NOMO-1 treated with DMSO at 0.1 percent for 48 hours (cell line): Measurements from ENCODE around the gene ZNF579.
"Not testable (repeated sequence)": the region's sequence is repeated elsewhere in the genome, so short reads cannot be mapped to it uniquely, and the experiment has no call there.

Source experiments
- DNase-seq: peaks from one replicate; lab custom pipeline; 2025; ENCODE audit not compliant: unreplicated experiment; lab: John Stamatoyannopoulos, UW

ZNF579 gene

DNA sequence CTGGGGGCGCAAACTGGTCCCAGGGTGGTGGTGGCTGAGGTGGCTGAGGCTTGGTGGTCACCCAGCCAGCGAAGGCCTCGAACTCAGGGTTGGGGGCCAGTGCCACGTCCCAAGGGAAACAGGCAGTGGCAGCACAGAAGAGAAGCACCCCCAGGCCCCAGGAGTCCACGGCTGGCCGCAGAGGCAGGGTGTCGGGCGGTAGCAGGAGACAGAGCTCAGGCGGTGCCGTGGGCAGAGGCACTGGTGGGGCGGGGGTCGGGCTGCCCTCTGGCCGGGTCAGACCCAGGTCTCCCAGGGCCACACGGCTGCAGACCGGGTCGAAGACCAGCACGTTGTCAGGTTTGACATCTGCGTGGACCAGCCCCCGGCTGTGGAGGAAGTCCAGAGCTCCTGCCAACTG lies 39.6 kb downstream of the ZNF579 start:
- DNase-seq = no peak

DNA sequence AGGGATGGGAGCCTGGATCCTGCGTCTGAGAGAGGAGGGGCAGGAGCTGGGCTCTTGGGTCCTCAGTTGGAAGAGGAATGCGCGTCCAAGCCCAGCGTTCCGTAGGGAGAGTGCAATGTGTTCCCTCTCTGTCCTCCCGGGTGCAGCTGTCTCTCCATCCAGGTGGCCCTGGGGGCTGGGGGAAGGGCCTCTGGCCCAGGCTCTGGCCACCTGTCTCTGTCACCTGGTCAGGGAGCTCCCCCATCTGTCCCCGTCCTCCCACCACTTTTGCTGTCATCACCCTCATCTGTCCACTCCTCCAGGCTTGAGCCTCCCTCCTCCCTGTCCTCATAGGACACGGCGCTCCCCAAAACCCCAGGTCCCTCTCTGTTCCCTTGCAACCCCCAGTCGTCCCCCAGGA lies 40.0 kb downstream of the ZNF579 start:
- no peak for DNase-seq

DNA sequence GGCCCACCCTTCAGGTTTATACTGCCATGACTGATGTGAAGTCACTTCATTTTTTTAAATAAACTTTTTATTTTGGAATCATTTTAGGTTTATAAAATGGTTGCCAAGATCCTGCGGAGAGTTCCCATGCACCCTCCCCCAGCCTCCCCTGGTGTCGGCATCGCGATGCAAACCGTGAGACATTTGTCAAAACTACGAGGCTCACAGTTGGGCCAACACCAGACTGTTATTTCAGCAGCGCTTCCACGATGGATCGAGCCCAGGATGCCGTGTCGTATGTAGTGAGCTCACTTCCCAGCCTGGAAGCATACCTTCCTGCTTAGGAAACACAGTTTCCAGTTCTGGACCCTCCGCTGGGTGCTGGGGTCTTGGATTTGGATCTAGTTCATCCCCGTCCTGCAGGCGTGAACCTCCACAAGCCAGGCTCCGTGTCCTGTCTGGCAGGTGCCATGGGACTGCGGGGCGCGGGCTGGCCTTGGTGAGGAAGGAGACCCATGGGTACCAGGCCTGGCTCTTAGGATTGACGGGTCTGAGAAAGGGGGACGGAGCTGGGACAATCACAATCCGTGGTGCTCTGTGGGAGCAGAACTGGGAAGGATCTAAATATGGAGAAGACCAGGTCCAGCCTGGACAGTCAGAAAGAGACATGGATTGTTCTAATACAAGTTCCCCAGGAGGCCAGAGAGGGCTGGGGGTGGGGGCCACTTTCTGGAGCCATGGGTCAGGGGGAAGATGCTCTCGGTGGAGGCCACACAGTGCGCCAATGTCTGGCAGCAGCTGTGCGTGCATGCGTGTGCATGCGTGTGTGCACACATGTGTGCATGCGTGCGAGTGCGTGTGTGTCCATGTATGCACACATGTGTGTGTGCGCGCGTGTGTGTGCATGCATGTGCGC lies 41.3 kb downstream of the ZNF579 start:
- no peak for DNase-seq

- no peak for DNase-seq
Observed at GRCh38 chr19:55538132-55538531, 42.5 kb downstream of the ZNF579 start.

- no peak for DNase-seq
Observed at GRCh38 chr19:55537741-55538111, 42.9 kb downstream of the ZNF579 start.

DNA sequence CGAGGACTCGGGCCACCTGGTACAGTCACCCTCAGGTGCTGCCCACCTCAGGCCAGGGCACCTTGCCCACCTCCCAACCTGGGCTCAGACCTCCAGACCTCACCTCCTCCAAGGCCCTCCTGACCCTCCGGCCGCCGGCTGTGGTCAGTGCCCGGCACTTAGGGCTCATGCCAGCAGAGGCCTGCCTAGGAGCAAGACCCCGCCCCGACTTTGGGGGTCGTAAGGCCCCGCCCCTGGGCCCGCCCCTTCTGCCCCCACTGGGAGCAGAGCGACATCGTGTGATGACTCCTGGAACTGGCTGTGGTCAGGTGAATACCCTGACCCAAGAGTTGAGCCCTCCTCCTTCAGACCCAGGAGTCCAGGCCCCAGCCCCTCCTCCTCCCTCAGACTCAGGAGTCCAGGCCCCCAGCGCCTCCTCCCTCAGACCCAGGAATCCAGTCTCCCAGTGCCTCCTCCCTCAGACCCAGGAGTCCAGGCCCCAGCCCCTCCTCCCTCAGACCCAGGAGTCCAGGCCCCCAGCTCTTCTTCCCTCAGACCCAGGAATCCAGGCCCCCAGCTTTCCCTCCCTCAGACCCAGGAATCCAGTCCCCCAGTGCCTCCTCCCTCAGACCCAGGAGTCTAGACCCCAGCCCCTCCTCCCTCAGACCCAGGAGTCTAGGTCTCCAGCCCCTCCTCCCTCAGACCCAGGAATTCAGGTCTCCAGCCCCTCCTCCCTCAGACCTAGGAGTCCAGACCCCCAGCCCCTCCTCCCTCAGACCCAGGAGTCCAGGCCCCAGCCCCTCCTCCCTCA lies 43.5 kb downstream of the ZNF579 start, which contains the start of gene SBK2:
SBK2 (minus strand) TSS at position 183 of the 790 bp plus-strand sequence. CDS start 839 bp downstream, outside the sequence.
- no peak for DNase-seq

GRCh38 chr19:55536366-55536765 lies 44.3 kb downstream of the ZNF579 start:
- no peak for DNase-seq

- DNase-seq = no peak
Observed at GRCh38 chr19:55535965-55536350, 44.7 kb downstream of the ZNF579 start.

DNA sequence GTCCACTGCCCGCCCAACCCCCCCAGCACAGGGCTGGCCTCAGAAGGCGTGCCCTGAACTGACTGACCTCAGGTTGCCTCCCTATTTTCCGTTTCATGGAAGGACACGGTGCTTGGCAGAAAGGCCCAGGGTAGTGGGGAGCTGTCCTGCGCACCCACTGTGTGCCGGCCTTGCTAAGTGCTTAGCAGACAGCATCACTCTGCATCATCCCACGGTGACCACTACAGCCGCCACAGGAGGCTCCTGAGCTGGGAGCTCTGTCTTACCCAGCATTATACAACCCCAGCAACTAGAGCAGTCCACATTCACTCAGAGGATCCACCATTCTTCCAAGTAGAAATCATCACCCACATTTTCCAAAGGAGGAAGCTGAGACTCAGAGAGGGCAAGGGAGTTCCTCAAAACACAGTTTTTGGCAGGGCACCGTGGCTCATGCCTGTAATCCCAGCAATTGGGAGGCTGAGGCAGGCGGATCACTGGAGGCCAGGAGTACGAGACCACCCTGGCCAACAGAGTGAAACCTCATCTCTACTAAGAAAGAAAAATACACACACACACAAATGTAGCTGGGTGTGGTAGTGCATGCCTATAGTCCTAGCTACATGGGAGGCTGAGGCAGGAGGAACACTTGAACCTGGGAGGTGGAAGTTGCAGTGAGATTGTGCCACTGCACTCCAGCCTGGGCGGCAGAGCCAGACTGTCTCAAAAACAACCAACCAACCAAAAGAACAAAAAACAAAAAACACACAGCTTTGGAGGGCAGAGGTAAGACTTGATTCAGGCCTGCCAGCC lies 45.3 kb downstream of the ZNF579 start:
- no peak for DNase-seq

- DNase-seq = not testable (repeated sequence)
Observed at GRCh38 chr19:55534280-55534679, 46.4 kb downstream of the ZNF579 start.

- DNase-seq = no peak
Observed at GRCh38 chr19:55530996-55531395, 49.7 kb downstream of the ZNF579 start.

DNA sequence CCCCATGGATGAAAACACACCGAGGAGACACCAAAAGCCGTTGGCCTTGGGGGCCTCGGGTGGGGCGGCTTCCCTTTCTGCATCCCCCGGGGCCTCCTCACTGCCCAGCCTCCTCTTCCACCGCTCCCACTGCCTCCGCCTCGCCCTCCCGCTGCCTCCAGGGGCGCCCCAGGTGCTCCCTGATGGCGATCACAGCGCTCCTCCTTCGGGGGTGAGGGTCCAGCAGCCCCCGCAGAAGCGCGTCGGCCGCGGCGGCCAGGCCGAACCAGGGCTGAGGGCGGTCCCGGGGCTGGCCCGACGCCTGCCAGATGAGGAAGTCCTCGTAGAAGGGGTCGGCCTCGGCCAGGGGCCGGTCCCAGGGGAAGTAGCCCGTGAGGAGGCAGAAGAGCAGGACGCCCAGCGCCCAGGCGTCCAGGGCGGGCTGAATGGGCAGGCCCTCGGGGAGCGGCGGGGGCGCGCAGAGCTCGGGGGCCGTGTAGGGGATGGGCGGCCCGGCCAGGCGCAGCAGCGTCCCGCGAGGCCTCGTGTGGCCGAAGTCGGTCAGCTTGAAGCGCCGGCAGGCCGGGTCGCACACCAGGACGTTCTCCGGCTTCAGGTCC lies 50.9 kb downstream of the ZNF579 start:
- no peak for DNase-seq

GRCh38 chr19:55528030-55528803 lies 52.4 kb downstream of the ZNF579 start:
- no peak for DNase-seq

- DNase-seq = no peak
Observed at GRCh38 chr19:55527197-55528029, 53.2 kb downstream of the ZNF579 start.
